SK-MEL-5 (cell line): ENCODE results near the gene AGFG1. TPM values are rescaled to one million over a fixed set of nuclear protein-coding genes. Genes with fewer than 3 reads are reported as not detected.
A peak's percentile ranks its signal among the peaks of the same experiment; 100 is the strongest.
"Not testable (repeated sequence)": the region's sequence is repeated elsewhere in the genome, so short reads cannot be mapped to it uniquely, and the experiment has no call there.

Source experiments
- DNase-seq: peaks from one replicate; pipeline ENCODE4 v3.0.0-alpha.2; 2016; ENCODE audit warnings: low read depth, low spot score
- in situ Hi-C: cut with HindIII; loops from 2 replicates; pipeline ENCODE4 v1.10.0; 2016; ENCODE audit warnings: low sequenced_read_pairs, high pct_unique_total_duplicates, low pct_unique_long_range_greater_than_20kb
- total RNA-seq: library from RNA; depleted of rRNA; stranded (reverse); fragments of >200 nt; shearing (Covaris generic); gene quantifications from 2 replicates; pipeline ENCODE4 v1.2.3, GENCODE V29; 2014

The AGFG1 gene
- total RNA-seq, 1 experiment from 2014 or later, result 134 TPM

DNA sequence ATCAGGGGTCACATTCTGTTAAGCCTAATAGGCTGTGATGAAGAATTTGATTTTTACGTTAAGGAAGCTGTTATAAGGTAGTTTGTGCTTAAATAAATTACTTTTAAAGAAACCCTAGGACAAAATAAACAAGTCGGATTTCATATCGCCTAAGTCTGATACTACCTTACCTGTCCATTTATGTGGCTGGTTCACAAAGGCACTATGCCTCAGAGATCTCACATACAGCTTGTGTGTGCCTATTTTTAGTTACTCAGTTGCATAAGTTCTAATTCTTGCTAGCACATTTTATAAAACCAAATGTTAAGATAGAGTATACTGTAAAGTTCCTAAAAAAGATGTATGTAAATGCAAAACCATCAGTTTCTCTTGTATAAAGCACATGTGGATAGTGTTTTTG, 40.0 kb downstream of the AGFG1 start:
- DNase-seq, result no peak
- in situ Hi-C loops, result no loop called here

- in situ Hi-C loops, result no loop called here
These were observed 41.2 kb downstream of the AGFG1 start for GRCh38 chr2:227513113-227513512.

GRCh38 chr2:227515742-227516141, 43.8 kb downstream of the AGFG1 start:
- DNase-seq, result no peak
- in situ Hi-C loops, result no loop called here

More at GRCh38 chr2:227513113-227513512, 41.2 kb downstream of the AGFG1 start:
- DNase-seq, result no peak

GRCh38 chr2:227517724-227518123, 45.8 kb downstream of the AGFG1 start:
- in situ Hi-C loops, result no loop called here
- DNase-seq, result no peak

- DNase-seq, in situ Hi-C loops: not testable (repeated sequence)
These were observed 46.4 kb downstream of the AGFG1 start for GRCh38 chr2:227518278-227518865.

DNA sequence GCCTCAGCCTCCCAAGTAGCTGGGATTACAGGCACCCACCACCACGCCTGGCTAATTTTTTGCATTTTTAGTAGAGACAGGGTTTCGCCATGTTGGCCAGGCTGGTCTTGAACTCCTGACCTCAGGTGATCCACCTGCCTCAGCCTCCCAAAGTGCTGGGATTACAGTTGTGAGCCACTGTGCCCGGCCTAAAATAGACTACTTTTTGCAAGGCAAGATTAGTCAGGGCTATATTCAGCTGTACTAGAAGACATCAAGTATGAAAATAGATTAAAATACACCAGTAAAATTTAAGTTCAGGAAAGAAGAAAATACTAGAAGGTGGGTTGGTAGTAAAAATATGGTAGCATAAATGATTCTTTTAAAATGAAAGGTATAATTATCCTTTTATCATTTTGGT, 49.2 kb downstream of the AGFG1 start:
- in situ Hi-C loops, DNase-seq: not testable (repeated sequence)

DNA sequence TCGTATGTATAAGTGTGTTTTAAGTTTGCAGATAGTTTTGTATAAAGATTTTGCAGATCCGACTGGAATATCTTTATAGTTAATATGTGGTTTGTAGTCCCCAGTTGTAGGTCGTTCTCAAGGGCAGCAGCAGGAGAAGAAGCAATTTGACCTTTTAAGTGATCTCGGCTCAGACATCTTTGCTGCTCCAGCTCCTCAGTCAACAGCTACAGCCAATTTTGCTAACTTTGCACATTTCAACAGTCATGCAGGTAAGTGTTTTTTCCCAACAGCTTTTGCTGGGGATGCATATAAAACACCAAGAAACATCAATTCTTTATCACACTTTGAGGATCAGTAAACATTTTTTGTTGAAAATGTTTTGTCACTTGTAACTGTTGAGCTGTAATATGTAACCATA, 52.7 kb downstream of the AGFG1 start:
- DNase-seq, result no peak
- in situ Hi-C loops, result no loop called here

DNA sequence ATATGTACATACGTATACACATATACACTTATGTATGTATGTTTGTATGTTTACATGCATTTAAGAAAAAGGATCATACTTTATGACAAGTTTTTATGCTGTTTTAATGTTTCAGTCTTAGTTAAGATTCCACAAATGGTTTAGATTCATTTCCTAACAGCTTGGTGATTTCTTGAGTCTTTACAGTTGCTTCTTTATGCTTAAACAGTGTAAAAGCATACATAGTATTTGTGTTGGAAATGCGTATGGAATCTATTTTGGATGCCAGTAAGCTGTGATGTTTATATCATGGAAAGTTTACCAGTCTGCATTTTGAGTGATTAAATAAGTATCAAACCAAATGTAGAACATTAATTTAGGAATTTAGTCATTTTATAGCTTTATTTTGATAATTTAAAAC, 55.4 kb downstream of the AGFG1 start:
- no peak for DNase-seq
- in situ Hi-C loops, result no loop called here

DNA sequence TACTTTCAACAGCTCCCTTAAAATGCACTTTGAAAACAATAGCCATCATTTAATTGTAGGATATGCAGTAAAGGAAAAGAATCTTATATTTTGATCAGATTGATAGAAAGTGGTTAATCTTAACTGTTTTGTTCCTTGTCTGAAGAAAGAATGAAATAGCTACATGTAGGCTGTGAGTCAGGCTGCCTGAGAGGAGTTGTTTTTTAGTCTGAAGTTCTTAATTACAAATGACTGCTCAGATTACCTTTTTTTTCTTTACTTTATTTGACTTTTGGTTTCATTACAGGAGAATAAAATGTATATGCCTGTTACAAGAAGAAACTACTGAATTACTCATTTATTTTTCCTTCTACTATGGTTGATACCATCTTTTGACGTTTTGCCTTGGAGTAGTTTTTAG, 56.8 kb downstream of the AGFG1 start:
- DNase-seq, result no peak
- in situ Hi-C loops, result no loop called here

GRCh38 chr2:227529871-227530270, 57.9 kb downstream of the AGFG1 start:
- peak; percentile 44 for DNase-seq
- in situ Hi-C loops, result no loop called here

GRCh38 chr2:227534714-227535113, 62.8 kb downstream of the AGFG1 start:
- DNase-seq, result no peak
- in situ Hi-C loops, result no loop called here

- in situ Hi-C loops, result no loop called here
- peak; percentile 18 for DNase-seq
These were observed 64.5 kb downstream of the AGFG1 start for GRCh38 chr2:227536445-227536844.

DNA sequence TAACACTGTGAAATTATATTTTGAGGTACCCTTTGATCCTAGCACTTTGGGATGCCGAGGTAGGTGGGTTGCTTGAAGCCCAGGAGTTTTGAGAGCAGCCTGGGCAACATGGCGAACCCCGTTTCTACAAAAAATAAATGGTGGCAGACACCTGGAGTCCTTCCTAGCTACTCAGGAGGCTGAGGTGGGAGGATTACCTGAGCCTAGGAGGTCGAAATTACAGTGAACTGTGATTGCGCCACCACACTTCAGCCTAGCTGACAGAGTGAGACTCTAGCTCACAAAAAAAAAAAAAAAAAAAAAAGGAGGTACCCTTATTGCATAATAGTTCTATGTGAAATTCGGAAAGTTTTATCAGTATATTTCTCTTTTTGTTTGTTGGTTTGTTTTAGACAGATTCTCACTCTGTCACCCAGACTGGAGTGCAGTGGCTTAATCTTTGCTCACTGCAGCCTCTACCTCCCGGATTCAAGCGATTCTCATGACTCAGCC, 67.6 kb downstream of the AGFG1 start:
- no peak for DNase-seq
- in situ Hi-C loops, result no loop called here

- DNase-seq, in situ Hi-C loops: not testable (repeated sequence)
These were observed 68.4 kb downstream of the AGFG1 start for GRCh38 chr2:227540352-227540751.

- DNase-seq, result peak; percentile 13
- in situ Hi-C loops, result no loop called here
These were observed 74.0 kb downstream of the AGFG1 start for GRCh38 chr2:227545990-227546389.

DNA sequence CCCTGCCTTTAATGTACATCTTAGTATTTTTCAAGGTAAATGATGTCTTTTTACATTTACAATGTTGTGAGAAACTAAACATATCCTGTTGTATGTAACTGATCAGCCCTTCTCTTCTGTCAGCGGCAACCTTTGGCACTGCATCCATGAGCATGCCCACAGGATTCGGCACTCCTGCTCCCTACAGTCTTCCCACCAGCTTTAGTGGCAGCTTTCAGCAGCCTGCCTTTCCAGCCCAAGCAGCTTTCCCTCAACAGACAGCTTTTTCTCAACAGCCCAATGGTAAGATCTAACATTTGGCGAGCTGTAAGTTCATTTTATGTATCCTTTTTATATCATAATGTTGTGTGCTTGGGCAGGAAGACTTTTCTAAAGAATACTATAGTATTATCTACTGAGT, 79.9 kb downstream of the AGFG1 start:
- in situ Hi-C loops, result no loop called here
- no peak for DNase-seq

GRCh38 chr2:227562581-227562980, 90.6 kb downstream of the AGFG1 start:
- in situ Hi-C loops, result no loop called here
- no peak for DNase-seq

DNA sequence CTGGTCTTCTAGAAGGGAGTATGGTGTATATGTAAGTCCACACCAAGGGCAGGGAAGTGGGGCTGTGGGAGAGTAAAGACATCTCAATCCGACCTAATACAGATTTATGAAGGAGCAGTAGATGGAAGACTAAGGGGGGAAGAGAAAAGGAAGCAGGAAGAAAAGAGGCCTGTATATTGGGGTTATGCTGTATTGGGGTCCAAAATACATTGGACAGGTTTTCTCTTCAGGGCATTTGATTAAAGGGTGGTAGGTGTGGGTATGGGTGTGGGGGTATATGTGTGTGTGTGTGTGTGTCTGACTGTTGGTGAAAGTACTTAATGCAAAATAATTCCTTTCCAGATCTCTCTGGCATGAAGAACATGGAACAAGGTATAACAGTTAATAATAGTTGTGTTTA, 93.1 kb downstream of the AGFG1 start:
- in situ Hi-C loops, result no loop called here
- DNase-seq, result no peak

DNA sequence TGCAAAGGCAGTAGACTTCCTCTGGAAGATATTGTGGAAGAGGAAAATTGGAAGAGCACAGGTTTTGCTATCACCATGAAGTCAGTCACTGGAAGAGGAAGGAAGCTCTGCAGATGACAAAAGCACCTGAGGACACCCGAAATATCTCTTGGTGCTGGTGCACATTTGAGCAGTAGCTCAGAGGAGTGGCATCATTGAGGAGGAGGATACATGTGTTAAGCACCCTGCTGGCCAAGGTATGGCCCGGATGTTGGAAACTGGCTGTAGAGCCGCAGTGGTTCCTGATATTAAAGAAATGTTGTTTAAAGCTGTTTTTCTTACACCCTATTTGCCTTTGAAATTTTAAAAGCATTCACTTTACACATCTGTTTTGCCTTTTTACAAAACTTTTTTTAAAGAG, 94.1 kb downstream of the AGFG1 start:
- DNase-seq, result no peak
- in situ Hi-C loops, result no loop called here

DNA sequence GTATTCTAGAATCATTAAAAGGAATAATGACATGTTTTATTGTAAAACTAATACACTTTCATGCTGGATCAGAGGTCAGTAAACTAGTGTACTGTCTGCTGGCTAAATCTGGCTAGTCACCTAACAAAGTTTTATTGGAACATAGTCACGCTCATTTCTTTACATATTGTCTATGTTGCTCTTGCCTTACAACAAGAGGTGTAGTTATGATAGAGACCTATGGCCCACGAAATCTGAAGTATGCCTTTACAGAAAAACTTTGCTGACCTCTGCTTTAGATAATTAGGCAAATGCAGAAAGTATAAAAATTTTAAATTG, 96.9 kb downstream of the AGFG1 start:
- in situ Hi-C loops, result no loop called here
- DNase-seq, result no peak
